GM23338 (cell line): ENCODE measurements around the gene EPHB1.

Source experiments
- CTCF ChIP-seq, 2 experiments: fragments of 200-600 bp in 1 of 2; sonication (generic) in 1 of 2; conservative IDR thresholded peaks; 2 replicates each; pipeline versions ENCODE4 v1.5.1 to v1.6.1; 2016 to 2017; ENCODE audit warnings: antibody characterized with exemption in 2 of 2, low read depth in 2 of 2, mild to moderate bottlenecking in 2 of 2, moderate library complexity in 1 of 2
- ETS1 ChIP-seq: IDR thresholded peaks from 2 replicates; pipeline ENCODE4 v1.6.1; 2016; ENCODE audit warnings: antibody characterized with exemption
- ZNF114 ChIP-seq: fragments of 250-450 bp; sonication (Bioruptor Pico); IDR thresholded peaks from 2 replicates; pipeline ENCODE4 v1.5.0; 2020; ENCODE audit warnings: mild to moderate bottlenecking, moderate library complexity

GRCh38 chr3:134858441-134859035, 63.5 kb downstream of the EPHB1 start:
- TF ChIP-seq CTCF (conservative IDR thresholded peaks at IDR 0.05; ENCODE audit: low read depth in 2 of 2) (no peak), ETS1 (no peak), ZNF114 (CRISPR knock-in tag) (no peak)
